Natural killer cell treated with Interleukin-12 subunit alpha and Interleukin-12 subunit beta and Interleukin-15 and Interleukin-18, amount 100 ng/mL, for 72 hours (primary cell): ENCODE results near the gene FBXL2. TPM values are rescaled to one million over a fixed set of nuclear protein-coding genes. Genes with fewer than 3 reads are reported as not detected.

Experiments used
- ATAC-seq, 2 donors: fragments of 150-1000 bp; cut with Tn5 transposase in 1 of 2; sonication (Bioruptor Pico), chemical (Tn5 transposase) in 1 of 2; 2 replicates each; pipeline ENCODE4 v1.10.0; 2021
- DNase-seq: peaks from one replicate; pipeline ENCODE4 v3.0.0; 2022; ENCODE audit warnings: low spot score
- H3K27ac Mint-ChIP-seq, 2 donors: 1 replicate in 1 of 2; 2 replicates in 1 of 2; pipeline ENCODE4 v1.8.0; 2022; ENCODE audit warnings: mixed read lengths in 2 of 2, mild to moderate bottlenecking in 1 of 2, moderate library complexity in 1 of 2
- H3K27me3 Mint-ChIP-seq, 2 donors: 1 replicate in 1 of 2; 2 replicates in 1 of 2; pipeline ENCODE4 v1.8.0; 2022; ENCODE audit warnings: mixed read lengths in 2 of 2
- H3K36me3 Mint-ChIP-seq: one replicate; pipeline ENCODE4 v1.8.0; 2022; ENCODE audit warnings: mixed read lengths
- H3K4me1 Mint-ChIP-seq, 2 donors: 1 replicate in 1 of 2; 2 replicates in 1 of 2; pipeline ENCODE4 v1.8.0; 2022; ENCODE audit warnings: low read depth in 2 of 2, mixed read lengths in 2 of 2, mild to moderate bottlenecking in 1 of 2
- H3K4me3 Mint-ChIP-seq: one replicate; pipeline ENCODE4 v1.8.0; 2022; ENCODE audit warnings: mixed read lengths
- H3K9me3 Mint-ChIP-seq: 2 replicates; pipeline ENCODE4 v1.8.0; 2022; ENCODE audit warnings: mixed read lengths
- total RNA-seq, 2 donors: library from RNA; stranded (reverse); gene quantifications; one replicate each; pipeline ENCODE4 v1.2.3, GENCODE V29; 2022

Gene FBXL2
- total RNA-seq, 2 donors from 2014 or later = not detected

GRCh38 chr3:33269385-33269784, 7.9 kb upstream of the FBXL2 start:
- H3K27ac Mint-ChIP-seq = no peak overlapping the region
- peaks cover 10 to 35% of the 10 kb centered on the region in 2 donors for H3K27me3 Mint-ChIP-seq
- ATAC-seq (no peak), DNase-seq (no peak)
- peaks cover 10% of the 10 kb centered on the region for H3K9me3 Mint-ChIP-seq
- H3K4me1 Mint-ChIP-seq = no peaks in the 10 kb centered on the region
- peaks cover 4% of the 10 kb centered on the region for H3K36me3 Mint-ChIP-seq
- no peak overlapping the region for H3K4me3 Mint-ChIP-seq

GRCh38 chr3:33271324-33271723, 5.9 kb upstream of the FBXL2 start:
- peaks cover 16 to 27% of the 10 kb centered on the region in 2 donors for H3K27me3 Mint-ChIP-seq

GRCh38 chr3:33273628-33274027, 3.6 kb upstream of the FBXL2 start:
- H3K9me3 Mint-ChIP-seq = peaks cover 4% of the 10 kb centered on the region
- H3K4me1 Mint-ChIP-seq = no peaks in the 10 kb centered on the region
- no peak overlapping the region for H3K27ac Mint-ChIP-seq
- DNase-seq = no peak
- ATAC-seq = no peak
- peaks cover 21 to 36% of the 10 kb centered on the region in 2 donors for H3K27me3 Mint-ChIP-seq
- H3K36me3 Mint-ChIP-seq = no peaks in the 10 kb centered on the region
- H3K4me3 Mint-ChIP-seq = no peak overlapping the region

More at GRCh38 chr3:33271324-33271723, 5.9 kb upstream of the FBXL2 start:
- Mint-ChIP-seq H3K4me1 (no peaks in the 10 kb centered on the region), H3K9me3 (peaks cover 4% of the 10 kb centered on the region), H3K36me3 (no peaks in the 10 kb centered on the region), H3K27ac (no peak overlapping the region), H3K4me3 (no peak overlapping the region)
- ATAC-seq (no peak), DNase-seq (no peak)

GRCh38 chr3:33278163-33278562, 921 bp downstream of the FBXL2 start:
- Mint-ChIP-seq H3K4me3 (no peak overlapping the region), H3K27me3 (peaks cover 23 to 29% of the 10 kb centered on the region in 2 donors), H3K4me1 (no peaks in the 10 kb centered on the region), H3K27ac (no peak overlapping the region), H3K36me3 (no peaks in the 10 kb centered on the region), H3K9me3 (no peaks in the 10 kb centered on the region)
- no peak for DNase-seq
- no peak for ATAC-seq

- peaks cover 6% of the 10 kb centered on the region for H3K36me3 Mint-ChIP-seq
- DNase-seq (no peak), ATAC-seq (no peak)
- H3K4me1 Mint-ChIP-seq = no peaks in the 10 kb centered on the region
- no peak overlapping the region for H3K4me3 Mint-ChIP-seq
- no peak overlapping the region for H3K27ac Mint-ChIP-seq
- peaks cover 14 to 30% of the 10 kb centered on the region in 2 donors for H3K27me3 Mint-ChIP-seq
- H3K9me3 Mint-ChIP-seq = peaks cover 25% of the 10 kb centered on the region
Observed at GRCh38 chr3:33287672-33288282, 10.5 kb downstream of the FBXL2 start.

GRCh38 chr3:33299395-33300081, 22.3 kb downstream of the FBXL2 start:
- no peaks in the 10 kb centered on the region for H3K9me3 Mint-ChIP-seq
- no peaks in the 10 kb centered on the region for H3K4me1 Mint-ChIP-seq
- H3K27ac Mint-ChIP-seq = no peak overlapping the region
- peaks cover 3 to 8% of the 10 kb centered on the region in 2 donors for H3K27me3 Mint-ChIP-seq
- no peaks in the 10 kb centered on the region for H3K36me3 Mint-ChIP-seq
- ATAC-seq (no peak), DNase-seq (no peak)
- H3K4me3 Mint-ChIP-seq = no peak overlapping the region

- H3K4me3 Mint-ChIP-seq = no peak overlapping the region
- ATAC-seq (no peak), DNase-seq (no peak)
- H3K27ac Mint-ChIP-seq = no peak overlapping the region
- H3K27me3 Mint-ChIP-seq = peaks cover 4 to 27% of the 10 kb centered on the region in 2 donors
- H3K4me1 Mint-ChIP-seq = no peaks in the 10 kb centered on the region
- peaks cover 7% of the 10 kb centered on the region for H3K36me3 Mint-ChIP-seq
- H3K9me3 Mint-ChIP-seq = peaks cover 5% of the 10 kb centered on the region
Observed at GRCh38 chr3:33312361-33312760, 35.1 kb downstream of the FBXL2 start.

GRCh38 chr3:33313331-33313730, 36.1 kb downstream of the FBXL2 start:
- Mint-ChIP-seq H3K4me3 (no peak overlapping the region), H3K27me3 (peaks cover 2 to 29% of the 10 kb centered on the region in 2 donors), H3K27ac (no peak overlapping the region), H3K4me1 (no peaks in the 10 kb centered on the region), H3K36me3 (peaks cover 7% of the 10 kb centered on the region), H3K9me3 (peaks cover 5% of the 10 kb centered on the region)
- DNase-seq (no peak), ATAC-seq (no peak)

GRCh38 chr3:33314993-33315392, 37.8 kb downstream of the FBXL2 start:
- Mint-ChIP-seq H3K36me3 (peaks cover 7% of the 10 kb centered on the region), H3K4me3 (no peak overlapping the region), H3K9me3 (peaks cover 5% of the 10 kb centered on the region), H3K27me3 (peaks cover 2 to 19% of the 10 kb centered on the region in 2 donors), H3K27ac (no peak overlapping the region), H3K4me1 (no peaks in the 10 kb centered on the region)
- DNase-seq = no peak
- no peak for ATAC-seq

- DNase-seq (no peak), ATAC-seq (no peak)
- H3K4me3 Mint-ChIP-seq = no peak overlapping the region
Observed at GRCh38 chr3:33315826-33316225, 38.6 kb downstream of the FBXL2 start.

GRCh38 chr3:33317963-33318709, 40.9 kb downstream of the FBXL2 start:
- no peaks in the 10 kb centered on the region for H3K36me3 Mint-ChIP-seq
- peaks cover 2 to 19% of the 10 kb centered on the region in 2 donors for H3K27me3 Mint-ChIP-seq
- DNase-seq = no peak
- no peaks in the 10 kb centered on the region for H3K9me3 Mint-ChIP-seq
- no peaks in the 10 kb centered on the region for H3K4me1 Mint-ChIP-seq
- no peak overlapping the region for H3K27ac Mint-ChIP-seq
- ATAC-seq = no peak
- H3K4me3 Mint-ChIP-seq = no peak overlapping the region

More at GRCh38 chr3:33315826-33316225, 38.6 kb downstream of the FBXL2 start:
- Mint-ChIP-seq H3K9me3 (peaks cover 5% of the 10 kb centered on the region), H3K27ac (no peak overlapping the region), H3K27me3 (peaks cover 2 to 19% of the 10 kb centered on the region in 2 donors), H3K4me1 (no peaks in the 10 kb centered on the region), H3K36me3 (peaks cover 7% of the 10 kb centered on the region)

GRCh38 chr3:33318710-33319380, 41.6 kb downstream of the FBXL2 start:
- DNase-seq = no peak
- Mint-ChIP-seq H3K4me3 (no peak overlapping the region), H3K27me3 (peaks cover 2 to 24% of the 10 kb centered on the region in 2 donors), H3K4me1 (no peaks in the 10 kb centered on the region), H3K27ac (no peak overlapping the region), H3K36me3 (no peaks in the 10 kb centered on the region), H3K9me3 (no peaks in the 10 kb centered on the region)
- ATAC-seq = no peak

- Mint-ChIP-seq H3K4me3 (no peak overlapping the region), H3K36me3 (no peaks in the 10 kb centered on the region), H3K4me1 (no peaks in the 10 kb centered on the region), H3K9me3 (no peaks in the 10 kb centered on the region), H3K27ac (no peak overlapping the region), H3K27me3 (peaks cover 3 to 26% of the 10 kb centered on the region in 2 donors)
- ATAC-seq (no peak), DNase-seq (no peak)
Observed at GRCh38 chr3:33322412-33322811, 45.2 kb downstream of the FBXL2 start.
